Right forelimb (tissue), 1 donor: ENCODE results near the gene DCAF11.
"Not testable (repeated sequence)": the region's sequence is repeated elsewhere in the genome, so short reads cannot be mapped to it uniquely, and the experiment has no call there.

Experiments used
- DNase-seq: peaks from one replicate; pipeline ENCODE4 v3.0.0-alpha.2; 2018

Gene DCAF11

DNA sequence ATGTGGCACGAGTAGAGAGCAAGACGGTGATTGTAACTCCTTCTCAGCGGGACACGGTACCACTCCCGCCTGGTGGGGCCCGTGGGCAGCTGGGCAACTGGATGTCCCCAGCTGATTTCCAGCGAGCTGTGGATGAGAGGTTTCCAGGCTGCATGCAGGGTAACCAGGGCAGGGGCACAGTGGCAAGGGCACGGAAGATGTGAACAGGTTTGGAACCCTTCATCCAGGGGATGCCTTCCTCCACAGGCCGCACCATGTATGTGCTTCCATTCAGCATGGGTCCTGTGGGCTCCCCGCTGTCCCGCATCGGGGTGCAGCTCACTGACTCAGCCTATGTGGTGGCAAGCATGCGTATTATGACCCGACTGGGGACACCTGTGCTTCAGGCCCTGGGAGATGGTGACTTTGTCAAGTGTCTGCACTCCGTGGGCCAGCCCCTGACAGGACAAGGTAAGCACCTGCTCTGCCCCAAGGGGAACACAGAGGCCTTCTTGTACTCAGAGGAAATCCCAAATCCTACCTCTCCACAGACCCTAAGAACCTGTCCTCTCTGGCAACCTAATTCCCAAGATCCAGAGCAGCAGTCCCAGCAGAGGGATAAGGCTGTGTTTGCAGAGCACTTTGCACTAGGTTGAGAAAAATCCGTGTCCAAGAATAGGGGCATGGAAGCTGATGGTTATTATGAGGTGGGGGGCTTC, 16.2 kb upstream of the DCAF11 start:
- DNase-seq = no peak

DNA sequence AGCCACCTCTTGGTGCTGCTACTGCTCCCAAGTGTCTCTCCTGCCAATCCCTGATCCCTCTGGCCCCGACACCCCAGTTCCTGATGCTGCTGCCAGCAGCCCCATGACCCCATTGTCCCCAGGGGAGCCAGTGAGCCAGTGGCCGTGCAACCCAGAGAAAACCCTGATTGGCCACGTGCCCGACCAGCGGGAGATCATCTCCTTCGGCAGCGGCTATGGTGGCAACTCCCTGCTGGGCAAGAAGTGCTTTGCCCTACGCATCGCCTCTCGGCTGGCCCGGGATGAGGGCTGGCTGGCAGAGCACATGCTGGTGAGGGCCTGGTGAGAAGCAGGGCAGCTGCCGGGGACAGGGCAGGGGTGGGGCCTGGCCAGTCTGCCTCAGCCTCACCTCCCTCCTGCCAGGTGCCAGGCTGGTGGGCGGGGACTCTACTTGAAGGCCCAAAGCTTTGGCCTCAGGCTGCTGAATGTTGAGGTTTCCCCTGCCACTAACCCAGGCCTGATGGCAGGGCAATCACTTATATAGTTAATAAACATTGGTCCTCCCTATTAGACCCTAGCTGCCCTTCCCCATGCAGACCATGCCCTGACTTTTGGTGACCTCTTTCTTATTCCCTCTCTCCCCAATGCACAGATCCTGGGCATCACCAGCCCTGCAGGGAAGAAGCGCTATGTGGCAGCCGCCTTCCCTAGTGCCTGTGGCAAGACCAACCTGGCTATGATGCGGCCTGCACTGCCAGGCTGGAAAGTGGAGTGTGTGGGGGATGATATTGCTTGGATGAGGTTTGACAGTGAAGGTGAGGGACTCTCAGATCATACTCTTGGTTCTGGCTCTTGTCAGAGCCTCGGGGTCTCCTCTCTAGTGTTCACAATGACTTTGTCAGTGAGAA, 15.4 kb upstream of the DCAF11 start:
- DNase-seq = no peak

GRCh38 chr14:24100197-24100981, 14.2 kb upstream of the DCAF11 start:
- no peak for DNase-seq

DNA sequence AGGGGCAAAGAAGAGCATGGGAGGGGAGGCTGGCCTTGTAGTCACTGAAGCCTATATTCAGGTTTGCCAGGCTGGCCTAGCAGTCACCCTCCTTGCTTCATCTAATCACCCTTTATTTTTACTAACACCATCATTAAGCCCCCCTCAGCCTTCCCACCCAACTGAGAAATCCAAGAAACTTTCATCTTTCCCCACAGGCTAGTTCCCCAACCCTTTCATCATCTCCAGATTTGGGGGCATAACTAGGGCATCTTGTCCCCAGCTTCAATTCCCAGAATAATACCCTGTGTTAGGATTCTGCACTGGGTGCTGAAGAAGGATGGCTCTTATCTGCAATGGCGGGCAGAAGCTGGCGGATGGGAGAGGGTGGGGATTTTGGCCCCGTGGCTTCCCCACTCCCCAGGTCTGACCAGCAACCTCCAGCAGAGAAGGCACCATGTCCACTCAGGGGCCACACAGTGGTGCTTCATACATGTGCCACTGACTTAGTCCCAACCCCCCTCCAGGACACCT, 13.5 kb upstream of the DCAF11 start:
- DNase-seq = no peak

- DNase-seq = no peak
These were observed 12.1 kb upstream of the DCAF11 start for GRCh38 chr14:24102357-24103048.

GRCh38 chr14:24103451-24103850, 11.1 kb upstream of the DCAF11 start:
- DNase-seq = no peak

DNA sequence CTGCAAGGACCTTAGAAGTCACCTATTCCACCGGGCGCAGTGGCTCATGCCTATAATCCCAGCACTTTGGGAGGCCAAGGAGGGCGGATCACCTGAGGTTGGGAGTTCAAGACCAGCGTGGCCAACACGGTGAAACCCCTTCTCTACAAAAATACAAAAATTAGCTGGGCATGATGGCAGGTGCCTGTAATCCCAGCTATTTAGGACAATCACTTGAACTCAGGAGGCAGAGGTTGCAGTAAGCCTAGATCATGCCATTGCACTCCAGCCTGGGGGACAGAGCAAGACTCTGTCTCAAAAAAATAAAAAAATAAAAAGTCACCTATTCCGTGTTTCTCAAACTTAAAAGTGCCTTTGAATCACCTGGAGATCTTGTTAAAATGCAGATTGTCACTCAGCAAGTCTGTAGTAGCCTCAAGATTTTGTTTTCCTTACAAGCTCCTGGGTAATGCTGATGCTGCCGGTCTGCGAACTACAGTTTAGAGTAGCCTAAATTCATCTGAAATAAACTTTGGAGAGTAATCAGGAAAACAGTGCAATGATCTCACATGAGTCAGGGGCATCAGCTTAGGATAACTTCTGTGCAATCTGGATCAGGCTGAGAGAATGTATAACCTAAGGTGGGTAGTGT, 8.9 kb upstream of the DCAF11 start:
- DNase-seq = not testable (repeated sequence)

- DNase-seq = no peak
These were observed 7.8 kb upstream of the DCAF11 start for GRCh38 chr14:24106672-24107271.

GRCh38 chr14:24108336-24108874, 6.2 kb upstream of the DCAF11 start:
- no peak for DNase-seq

- DNase-seq = no peak
These were observed 4.5 kb upstream of the DCAF11 start for GRCh38 chr14:24110060-24110459.

DNA sequence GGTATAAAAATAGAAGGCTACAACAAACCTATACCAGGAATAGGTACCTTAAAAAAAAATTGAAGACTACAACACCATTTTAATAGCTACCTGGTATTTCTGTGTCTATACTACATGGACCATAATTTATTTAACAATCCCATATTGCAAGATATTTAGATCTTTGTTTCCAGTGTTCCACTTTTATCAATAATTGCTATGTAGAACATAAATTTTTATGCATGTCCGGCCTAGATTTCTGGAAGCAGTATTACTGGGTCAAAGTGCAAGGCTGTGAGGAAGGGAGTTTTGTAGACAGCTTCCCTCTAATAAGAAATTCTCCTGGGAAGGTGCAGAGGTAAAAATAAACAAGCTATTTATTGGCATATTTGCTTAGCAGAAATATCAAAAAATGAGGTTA, 4.1 kb upstream of the DCAF11 start:
- DNase-seq = no peak

GRCh38 chr14:24113379-24113800, 1.2 kb upstream of the DCAF11 start:
- DNase-seq = no peak

- peak; percentile 86 for DNase-seq
These were observed 611 bp upstream of the DCAF11 start for GRCh38 chr14:24113801-24114531.

GRCh38 chr14:24115422-24116127, 998 bp downstream of the DCAF11 start:
- DNase-seq = no peak

DNA sequence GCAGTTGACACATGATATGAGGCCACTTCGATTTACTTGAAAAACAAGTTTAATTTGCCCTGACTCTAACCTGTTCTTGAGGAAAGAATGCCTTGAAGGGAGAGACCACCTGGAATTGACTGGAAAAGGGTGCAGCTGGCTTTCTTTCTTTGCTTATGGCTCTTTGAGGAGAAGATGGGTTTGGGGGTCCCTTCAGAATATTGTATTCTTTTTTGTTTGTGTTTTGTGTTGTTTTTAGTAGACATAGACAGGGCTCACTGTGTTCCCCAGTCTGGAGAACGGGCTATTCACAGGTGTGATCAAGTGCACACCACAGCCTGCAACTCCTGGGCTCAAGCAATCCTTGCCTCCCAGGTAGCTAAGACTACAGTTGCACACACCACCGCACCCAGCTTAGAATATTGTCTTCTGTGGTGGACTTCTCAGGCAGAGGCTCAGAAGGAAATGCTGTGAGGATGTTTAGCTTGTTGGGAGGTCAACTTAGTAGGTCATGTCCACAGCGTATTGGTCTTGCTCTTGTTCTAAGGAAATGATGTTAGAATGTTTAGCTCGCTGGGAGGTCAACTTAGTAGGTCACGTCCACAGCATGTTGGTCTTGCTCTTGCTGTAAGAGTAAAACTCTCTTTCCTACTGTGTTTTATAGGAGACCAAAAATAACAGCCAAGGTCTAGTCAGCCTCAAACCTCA, 1.7 kb downstream of the DCAF11 start:
- no peak for DNase-seq

DNA sequence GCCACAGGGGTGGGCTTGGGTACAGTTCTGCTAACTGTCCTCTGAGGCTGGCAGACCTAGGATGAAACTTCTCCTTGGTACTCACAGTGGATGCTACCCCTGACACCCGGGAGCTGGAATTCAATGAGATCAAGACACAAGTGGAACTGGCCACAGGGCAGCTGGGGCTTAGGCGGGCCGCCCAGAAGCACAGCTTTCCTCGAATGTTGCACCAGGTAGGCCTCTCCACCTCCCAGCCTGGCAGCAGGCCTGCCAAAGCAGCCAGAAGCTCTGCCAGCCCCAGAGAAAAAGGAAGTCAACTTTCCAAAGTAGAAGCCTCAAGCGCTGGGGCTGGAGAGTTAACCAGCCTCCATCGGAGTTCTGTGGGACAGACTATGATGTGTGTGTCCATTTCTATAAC, 2.6 kb downstream of the DCAF11 start:
- DNase-seq = no peak

DNA sequence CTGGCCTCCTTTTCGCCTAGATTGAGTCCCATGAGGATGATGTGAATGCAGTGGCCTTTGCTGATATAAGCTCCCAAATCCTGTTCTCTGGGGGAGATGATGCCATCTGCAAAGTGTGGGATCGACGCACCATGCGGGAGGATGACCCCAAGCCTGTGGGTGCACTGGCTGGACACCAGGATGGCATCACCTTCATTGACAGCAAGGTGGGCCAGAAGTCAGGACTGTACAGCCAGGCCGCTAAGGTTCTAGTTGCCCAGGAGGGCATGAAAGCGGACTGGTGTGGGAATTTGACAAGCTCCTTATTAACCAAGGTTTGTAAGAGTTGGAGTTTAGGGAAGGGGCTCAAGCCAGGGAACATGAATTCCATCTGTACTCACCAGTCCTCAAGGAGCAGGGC, 5.1 kb downstream of the DCAF11 start:
- DNase-seq = no peak

- no peak for DNase-seq
These were observed 6.6 kb downstream of the DCAF11 start for GRCh38 chr14:24121210-24121609.

GRCh38 chr14:24122416-24122815, 7.8 kb downstream of the DCAF11 start:
- DNase-seq = no peak
